ENCODE results near the gene LENG1.

Gene LENG1

DNA sequence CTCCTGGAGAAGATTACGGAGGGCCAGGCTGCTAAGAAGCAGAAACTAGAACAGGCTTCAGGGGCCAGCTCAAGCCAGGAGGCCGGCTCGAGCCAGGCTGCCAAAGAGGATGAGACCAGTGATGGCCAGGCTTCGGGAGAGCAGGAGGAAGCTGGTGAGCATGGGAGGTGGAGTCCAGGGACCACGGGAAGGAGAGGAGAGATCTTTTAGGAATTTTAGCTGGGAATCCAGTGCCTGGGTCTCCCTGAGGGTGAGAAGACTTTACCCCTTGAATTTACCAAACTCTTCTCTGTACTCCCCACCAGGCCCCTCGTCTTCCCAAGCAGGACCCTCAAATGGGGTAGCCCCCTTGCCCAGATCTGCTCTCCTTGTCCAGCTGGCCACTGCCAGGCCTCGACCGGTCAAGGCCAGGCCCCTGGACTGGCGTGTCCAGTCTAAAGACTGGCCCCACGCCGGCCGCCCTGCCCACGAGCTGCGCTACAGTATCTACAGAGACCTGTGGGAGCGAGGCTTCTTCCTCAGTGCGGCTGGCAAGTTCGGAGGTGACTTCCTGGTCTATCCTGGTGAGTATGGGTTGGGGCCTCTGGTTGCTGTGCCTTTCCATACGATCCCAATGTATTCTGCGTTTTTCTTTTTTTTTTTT lies 32.4 kb upstream of the LENG1 start:
- peak overlapping the region; percentile 83 for H3K4me3 ChIP-seq (ENCODE audit: low read length)
- peak overlapping the region; percentile 89 for H3K4me2 ChIP-seq (ENCODE audit: low read length)
- H3K4me1 ChIP-seq (ENCODE audit: low read length), result peaks cover 16% of the 10 kb centered on the region
- TF ChIP-seq, protein P1, sequence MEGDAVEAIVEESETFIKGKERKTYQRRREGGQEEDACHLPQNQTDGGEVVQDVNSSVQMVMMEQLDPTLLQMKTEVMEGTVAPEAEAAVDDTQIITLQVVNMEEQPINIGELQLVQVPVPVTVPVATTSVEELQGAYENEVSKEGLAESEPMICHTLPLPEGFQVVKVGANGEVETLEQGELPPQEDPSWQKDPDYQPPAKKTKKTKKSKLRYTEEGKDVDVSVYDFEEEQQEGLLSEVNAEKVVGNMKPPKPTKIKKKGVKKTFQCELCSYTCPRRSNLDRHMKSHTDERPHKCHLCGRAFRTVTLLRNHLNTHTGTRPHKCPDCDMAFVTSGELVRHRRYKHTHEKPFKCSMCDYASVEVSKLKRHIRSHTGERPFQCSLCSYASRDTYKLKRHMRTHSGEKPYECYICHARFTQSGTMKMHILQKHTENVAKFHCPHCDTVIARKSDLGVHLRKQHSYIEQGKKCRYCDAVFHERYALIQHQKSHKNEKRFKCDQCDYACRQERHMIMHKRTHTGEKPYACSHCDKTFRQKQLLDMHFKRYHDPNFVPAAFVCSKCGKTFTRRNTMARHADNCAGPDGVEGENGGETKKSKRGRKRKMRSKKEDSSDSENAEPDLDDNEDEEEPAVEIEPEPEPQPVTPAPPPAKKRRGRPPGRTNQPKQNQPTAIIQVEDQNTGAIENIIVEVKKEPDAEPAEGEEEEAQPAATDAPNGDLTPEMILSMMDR (IDR thresholded peaks at IDR 0.05; ENCODE audit: low read depth, low read length), result no peak
- no peak for TF ChIP-seq EZH2phosphoT487 (IDR thresholded peaks at IDR 0.05; ENCODE audit: low read depth)
- no peaks in the 10 kb centered on the region for H3K9me3 ChIP-seq (ENCODE audit: insufficient read depth, low read length)
- H2AFZ ChIP-seq (ENCODE audit: low read depth, low read length), result no peak overlapping the region
- H3K27ac ChIP-seq (ENCODE audit: low read length), result peak overlapping the region; percentile 89; the same call in 1 of the 2 replicates
- H3K27me3 ChIP-seq (ENCODE audit: low read depth, low read length), result no peaks in the 10 kb centered on the region
- H3K9ac ChIP-seq (ENCODE audit: low read length), result peak overlapping the region; percentile 78
- peaks cover 25% of the 10 kb centered on the region for H3K79me2 ChIP-seq (ENCODE audit: low read length)
- no peaks in the 10 kb centered on the region for H4K20me1 ChIP-seq (ENCODE audit: insufficient read depth, low read length)
- H3K36me3 ChIP-seq (replicated peaks; ENCODE audit: low read depth, low read length), result peaks cover 27% of the 10 kb centered on the region

DNA sequence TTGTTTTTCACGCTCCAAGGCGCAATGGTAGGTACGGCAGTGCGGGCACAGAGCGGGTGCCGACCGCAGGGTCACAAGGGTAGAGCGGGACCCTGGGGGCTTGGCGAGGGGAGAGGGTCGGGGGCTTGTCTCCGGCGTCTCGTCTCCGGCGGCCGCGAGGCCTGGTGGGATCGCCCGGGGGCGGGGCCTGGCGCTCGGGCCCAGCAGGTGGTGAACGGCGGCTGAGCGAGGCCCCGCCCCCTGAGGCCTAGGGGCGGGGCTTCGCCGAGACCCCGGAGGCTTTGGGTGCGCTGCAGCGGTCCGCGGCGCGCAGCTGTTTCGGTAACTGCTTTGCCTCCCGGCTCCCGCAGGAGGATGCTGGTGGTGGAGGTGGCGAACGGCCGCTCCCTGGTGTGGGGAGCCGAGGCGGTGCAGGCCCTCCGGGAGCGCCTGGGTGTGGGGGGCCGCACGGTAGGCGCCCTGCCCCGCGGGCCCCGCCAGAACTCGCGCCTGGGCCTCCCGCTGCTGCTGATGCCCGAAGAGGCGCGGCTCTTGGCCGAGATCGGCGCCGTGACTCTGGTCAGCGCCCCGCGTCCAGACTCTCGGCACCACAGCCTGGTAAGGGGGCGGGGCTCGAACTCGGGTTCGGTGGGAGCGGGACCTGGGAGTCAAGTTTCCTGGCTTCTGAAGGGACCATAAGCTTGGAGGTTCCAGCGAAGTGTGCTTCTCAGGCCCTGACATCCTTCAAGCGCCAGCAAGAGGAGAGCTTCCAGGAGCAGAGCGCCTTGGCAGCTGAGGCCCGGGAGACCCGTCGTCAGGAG lies 31.7 kb upstream of the LENG1 start, which contains the start of gene TSEN34:
TSEN34 (plus strand) TSS at position 298 of the 800 bp plus-strand sequence; CDS start at position 355, 57 bp downstream.
- Histone ChIP-seq H3K9me3 (ENCODE audit: insufficient read depth, low read length) (no peaks in the 10 kb centered on the region), H3K36me3 (replicated peaks; ENCODE audit: low read depth, low read length) (peaks cover 27% of the 10 kb centered on the region), H3K27ac (ENCODE audit: low read length) (peak within 1 kb of the TSS; percentile 89), H3K27me3 (ENCODE audit: low read depth, low read length) (no peaks in the 10 kb centered on the region), H3K4me1 (ENCODE audit: low read length) (peaks cover 16% of the 10 kb centered on the region), H3K79me2 (ENCODE audit: low read length) (peaks cover 25% of the 10 kb centered on the region), H2AFZ (ENCODE audit: low read depth, low read length) (peak within 1 kb of the TSS; percentile 81), H3K9ac (ENCODE audit: low read length) (peak within 1 kb of the TSS; percentile 93), H3K4me2 (ENCODE audit: low read length) (peak within 1 kb of the TSS; percentile 89), H3K4me3 (ENCODE audit: low read length) (peak within 1 kb of the TSS; percentile 83), H4K20me1 (ENCODE audit: insufficient read depth, low read length) (no peaks in the 10 kb centered on the region)
- TF ChIP-seq, protein P1 (IDR thresholded peaks at IDR 0.05; ENCODE audit: low read depth, low read length), result no peak

DNA sequence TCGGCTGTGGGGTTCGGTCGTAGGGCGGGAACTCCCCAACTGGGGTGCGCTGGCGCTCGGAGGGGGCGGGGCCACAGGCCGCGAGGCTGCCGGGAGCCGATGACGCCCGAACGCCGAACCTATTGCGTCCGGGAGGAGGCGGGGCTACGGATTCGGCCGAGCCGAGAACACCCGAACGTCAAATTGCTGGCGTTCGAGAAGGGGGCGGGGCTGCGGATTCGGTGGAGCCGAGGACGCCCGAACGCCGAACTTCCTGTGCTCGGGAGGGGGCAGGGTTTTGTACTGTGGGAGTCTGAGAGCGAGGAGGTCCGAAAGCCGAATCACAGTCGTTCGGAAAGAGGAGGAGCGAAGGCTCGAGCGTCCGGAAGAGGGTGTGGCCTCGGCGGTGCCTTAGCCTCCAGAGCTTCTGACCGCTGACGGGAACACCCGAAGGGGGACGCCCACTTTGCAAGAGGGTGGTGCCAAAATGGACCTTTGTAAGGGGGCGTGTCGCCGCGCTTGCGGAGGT lies 31.0 kb upstream of the LENG1 start:
- H3K4me1 ChIP-seq (ENCODE audit: low read length), result peaks cover 16% of the 10 kb centered on the region
- peak overlapping the region; percentile 81 for H2AFZ ChIP-seq (ENCODE audit: low read depth, low read length)
- no peaks in the 10 kb centered on the region for H3K27me3 ChIP-seq (ENCODE audit: low read depth, low read length)
- H3K4me2 ChIP-seq (ENCODE audit: low read length), result peak overlapping the region; percentile 89
- no peaks in the 10 kb centered on the region for H3K9me3 ChIP-seq (ENCODE audit: insufficient read depth, low read length)
- H3K27ac ChIP-seq (ENCODE audit: low read length), result peak overlapping the region; percentile 89
- peak overlapping the region; percentile 93 for H3K9ac ChIP-seq (ENCODE audit: low read length)
- peak overlapping the region; percentile 83 for H3K4me3 ChIP-seq (ENCODE audit: low read length)
- H3K36me3 ChIP-seq (replicated peaks; ENCODE audit: low read depth, low read length), result peaks cover 26% of the 10 kb centered on the region
- no peaks in the 10 kb centered on the region for H4K20me1 ChIP-seq (ENCODE audit: insufficient read depth, low read length)
- H3K79me2 ChIP-seq (ENCODE audit: low read length), result peaks cover 25% of the 10 kb centered on the region
- TF ChIP-seq, protein P1 (IDR thresholded peaks at IDR 0.05; ENCODE audit: low read depth, low read length), result no peak
- TF ChIP-seq EZH2phosphoT487 (IDR thresholded peaks at IDR 0.05; ENCODE audit: low read depth), result no peak

Measured in OCI-LY3 (cell line).